Activated CD8-positive, alpha-beta memory T cell treated with anti-CD3 and anti-CD28 coated beads for 24 hours (primary cell): ENCODE measurements around the gene TTYH2.
A peak's percentile ranks its signal among the peaks of the same experiment; 100 is the strongest.

Experiments used
- DNase-seq: peaks from one replicate; pipeline ENCODE4 v3.0.0-alpha.2; 2020

TTYH2 gene

GRCh38 chr17:74196541-74197317, 16.6 kb upstream of the TTYH2 start:
- DNase-seq: no peak

DNA sequence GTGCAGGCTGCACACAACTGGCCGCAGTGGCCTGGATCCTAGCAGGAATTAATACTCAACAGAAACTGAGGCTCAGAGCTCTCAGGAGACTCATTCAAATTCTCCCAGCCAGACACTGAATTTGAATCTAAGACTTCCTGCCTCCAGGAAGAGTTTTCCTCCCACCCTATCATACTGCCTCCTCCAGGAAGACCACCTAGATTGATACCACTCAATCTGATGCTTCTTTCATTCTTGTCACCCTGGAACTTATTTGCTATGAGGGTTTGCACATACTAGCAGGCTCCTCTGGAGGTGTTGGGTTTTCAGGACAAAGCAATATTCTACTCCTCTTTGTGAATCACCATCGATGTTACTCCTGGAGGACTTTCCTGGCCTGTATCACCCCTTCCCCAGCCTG, 15.6 kb upstream of the TTYH2 start:
- DNase-seq: no peak

- no peak for DNase-seq
Observed at GRCh38 chr17:74198694-74199093, 14.7 kb upstream of the TTYH2 start.

GRCh38 chr17:74199306-74200092, 13.9 kb upstream of the TTYH2 start:
- peak; percentile 88 for DNase-seq

- no peak for DNase-seq
Observed at GRCh38 chr17:74200112-74200511, 13.3 kb upstream of the TTYH2 start.

GRCh38 chr17:74201250-74201649, 12.1 kb upstream of the TTYH2 start:
- DNase-seq: no peak

DNA sequence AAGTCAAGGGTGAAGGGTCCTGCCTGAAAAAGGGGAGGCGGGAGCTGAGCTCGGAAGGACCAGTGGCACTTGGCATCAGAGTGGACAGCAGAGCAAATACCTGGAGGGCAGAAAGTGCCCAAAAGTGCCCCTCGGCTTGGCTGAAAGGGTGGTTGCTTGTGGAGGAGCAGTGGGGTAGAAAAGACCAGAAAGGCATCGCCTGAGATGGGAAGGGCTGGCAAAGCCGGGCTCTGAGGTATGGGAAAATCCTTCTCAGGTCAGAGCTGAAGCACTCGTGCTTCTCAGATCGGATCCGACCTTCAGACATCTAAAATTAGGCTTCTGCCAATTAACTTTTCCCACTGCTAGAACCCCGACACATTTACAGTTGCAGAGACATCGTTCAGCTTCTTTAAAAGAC, 11.4 kb upstream of the TTYH2 start:
- DNase-seq: no peak

DNA sequence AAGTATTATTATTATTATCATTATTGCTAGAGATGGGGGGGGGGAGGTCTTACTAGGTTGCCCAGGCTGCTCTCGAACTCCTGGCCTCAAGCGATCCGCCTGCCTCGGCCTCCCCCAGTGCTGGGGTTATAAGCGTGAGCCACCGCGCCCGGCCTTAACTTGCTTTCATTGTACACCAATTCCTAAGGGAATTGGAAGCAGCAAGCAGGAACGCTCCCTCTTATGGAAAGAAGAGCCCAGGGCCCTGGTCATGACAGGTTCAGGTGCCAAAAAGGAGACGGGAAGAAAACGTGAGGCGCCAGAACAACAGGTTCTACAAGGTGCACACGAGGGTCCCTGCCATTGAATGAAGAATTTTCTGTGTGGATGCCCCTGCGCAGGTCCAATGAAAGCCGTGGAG, 10.4 kb upstream of the TTYH2 start:
- DNase-seq: no peak

- peak; percentile 99 for DNase-seq
Observed at GRCh38 chr17:74203439-74204240, 9.7 kb upstream of the TTYH2 start, which contains the start of gene RPL38. Gene RPL38, plus strand, starts transcription at chr17:74203678. Its CDS starts 278 bp downstream, at chr17:74203956.

GRCh38 chr17:74204474-74204873, 8.9 kb upstream of the TTYH2 start:
- no peak for DNase-seq

- DNase-seq: no peak
Observed at GRCh38 chr17:74205274-74205673, 8.1 kb upstream of the TTYH2 start.

- no peak for DNase-seq
Observed at GRCh38 chr17:74206332-74206818, 7.0 kb upstream of the TTYH2 start.

DNA sequence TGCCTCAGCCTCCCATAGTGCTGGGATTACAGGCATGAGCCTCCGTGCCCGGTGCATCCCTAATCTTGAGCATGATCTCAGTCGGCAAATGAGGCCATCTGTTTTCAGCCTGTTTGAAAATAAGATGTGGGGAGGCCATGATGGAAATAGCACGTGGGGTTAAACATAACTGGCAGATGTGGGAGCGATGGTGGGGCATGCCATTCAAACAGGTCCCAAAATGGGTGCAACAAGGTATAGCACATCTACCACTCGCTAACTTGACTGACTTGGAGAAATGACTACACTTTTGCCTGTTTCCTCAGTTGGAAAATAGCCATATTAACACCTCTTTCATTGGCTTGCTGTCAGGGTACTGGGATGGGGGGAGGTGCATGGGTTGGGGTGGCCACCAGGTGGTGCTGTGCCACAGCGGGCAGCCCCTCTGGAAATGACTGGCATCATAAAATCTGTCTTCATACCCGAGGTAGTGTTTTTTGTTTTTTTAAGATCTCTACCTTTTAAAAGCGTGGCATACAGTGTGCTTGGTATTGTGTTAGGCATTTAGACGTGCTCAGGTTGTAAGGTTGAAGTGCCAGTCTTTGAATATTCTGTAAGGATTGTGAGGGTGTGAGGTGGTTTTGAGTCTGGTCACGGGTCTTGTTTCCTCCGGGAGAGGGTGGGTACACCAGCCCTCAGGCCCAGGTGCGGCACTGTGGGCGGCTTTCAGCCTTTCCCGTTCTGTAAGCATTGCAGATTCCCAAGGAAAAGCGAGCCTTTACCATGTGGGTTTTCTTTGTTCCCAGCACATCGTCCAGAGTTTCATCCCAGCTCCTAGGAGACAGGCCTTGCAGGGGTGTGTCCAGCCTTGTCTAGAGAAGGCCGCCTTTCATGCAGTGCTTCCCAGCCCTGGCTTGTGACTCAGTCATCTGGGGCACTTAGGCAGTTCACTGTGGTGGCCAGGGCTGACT, 2.9 kb upstream of the TTYH2 start:
- DNase-seq: peak; percentile 88

GRCh38 chr17:74211141-74211911, 2.0 kb upstream of the TTYH2 start:
- DNase-seq: peak; percentile 79

- DNase-seq: peak; percentile 76
Observed at GRCh38 chr17:74211912-74212208, 1.5 kb upstream of the TTYH2 start.

DNA sequence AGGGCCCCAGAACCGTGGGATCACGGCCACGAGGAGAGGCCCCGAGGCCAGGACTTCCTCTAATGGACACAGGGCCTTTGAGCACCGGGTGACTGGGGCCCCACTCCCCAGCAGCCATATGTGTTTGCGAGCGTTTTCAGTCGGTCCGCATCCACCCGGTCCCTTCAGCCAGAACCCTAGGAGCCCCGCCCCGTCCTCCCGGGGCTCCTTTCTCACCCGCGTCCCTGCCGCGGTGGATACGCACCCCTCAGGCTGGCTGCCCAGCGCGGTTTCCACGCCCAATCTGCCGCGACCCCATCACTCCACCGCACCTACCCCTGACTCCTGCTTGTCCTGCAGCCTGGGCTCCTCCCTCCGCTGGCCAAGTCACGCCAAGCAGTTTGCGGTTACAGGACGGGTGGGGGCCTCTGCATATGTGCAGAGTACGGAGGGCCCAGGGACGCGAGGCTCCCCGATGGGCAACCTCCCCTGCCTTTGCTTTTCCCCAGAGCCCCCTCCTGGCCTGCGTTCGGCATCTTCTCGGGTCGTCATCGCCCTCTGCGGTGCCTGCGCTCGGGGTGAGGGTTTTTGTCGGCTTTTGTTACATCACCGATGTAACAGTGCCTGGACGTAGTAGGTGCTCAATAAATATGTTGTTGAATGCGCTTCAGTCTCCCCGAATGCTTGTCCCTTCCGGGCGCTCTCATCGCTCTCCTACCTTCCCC, 1.0 kb upstream of the TTYH2 start:
- peak; percentile 74 for DNase-seq

DNA sequence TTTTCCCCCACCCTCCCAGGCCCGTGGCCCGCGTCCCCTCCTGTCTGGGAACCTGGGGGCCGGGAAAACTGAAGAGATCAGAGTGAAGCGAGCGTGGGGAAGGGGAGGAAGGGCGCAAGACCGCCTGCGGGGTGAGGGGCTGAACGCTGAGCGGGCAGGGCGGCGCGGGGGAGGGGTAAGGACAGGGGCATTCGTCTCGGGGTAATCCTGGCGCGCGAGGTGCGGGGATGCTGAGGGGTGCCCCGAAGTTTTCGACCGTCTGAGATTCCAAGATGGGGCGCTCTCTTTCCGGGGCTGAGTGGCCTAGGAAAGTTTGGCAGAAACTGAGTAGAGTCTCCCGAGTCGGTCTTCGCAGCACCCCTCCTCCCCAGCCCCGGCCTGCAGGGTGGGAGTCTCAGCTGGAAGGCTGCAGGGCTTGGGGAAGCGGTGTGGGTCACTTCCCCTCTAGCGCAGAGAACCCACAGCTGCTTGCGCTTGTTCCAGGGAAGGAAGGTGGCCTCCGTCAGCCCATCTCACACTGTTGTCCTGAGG, 555 bp downstream of the TTYH2 start:
- peak; percentile 67 for DNase-seq

DNA sequence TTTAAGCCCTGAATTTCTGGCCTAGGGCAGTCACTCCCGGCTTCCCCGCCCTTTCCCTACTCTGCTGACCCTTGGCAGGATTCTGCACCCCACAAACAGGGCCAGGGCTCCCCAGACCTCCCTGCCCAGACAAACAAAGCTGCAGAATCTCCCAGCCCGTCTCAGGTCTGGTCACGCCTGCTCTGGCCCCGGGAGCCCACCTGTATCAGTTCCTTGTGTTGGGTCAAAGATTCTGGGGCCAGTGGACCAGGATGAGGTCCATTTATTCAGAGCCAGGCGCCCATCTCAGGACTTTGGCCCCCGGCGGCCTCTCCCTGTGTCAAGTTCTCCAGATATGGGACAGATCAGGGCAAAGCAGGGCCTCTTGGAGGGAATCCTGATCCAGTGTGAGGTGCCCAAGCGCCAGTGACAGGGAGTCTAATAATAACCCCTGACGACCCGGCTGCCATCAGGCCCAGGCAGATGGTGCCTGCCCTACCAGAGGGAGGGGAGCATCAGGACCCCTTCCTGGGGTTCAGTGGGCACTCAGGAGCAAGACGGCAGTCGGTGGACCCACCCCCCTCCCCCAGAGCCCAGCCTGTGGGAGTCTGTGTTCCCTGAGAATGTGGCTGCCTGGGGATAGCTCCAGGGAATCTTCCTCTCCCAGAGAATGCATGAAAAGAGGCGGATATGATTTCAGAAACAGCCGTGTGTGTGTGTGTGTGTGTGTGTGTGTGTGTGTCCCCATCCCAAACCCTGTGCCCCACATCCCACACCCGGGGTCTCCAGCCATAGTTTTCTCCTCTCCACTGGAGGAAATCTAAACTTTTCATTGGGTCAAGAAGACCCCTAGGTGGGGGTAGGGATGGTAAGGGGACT, 1.3 kb downstream of the TTYH2 start:
- no peak for DNase-seq

DNA sequence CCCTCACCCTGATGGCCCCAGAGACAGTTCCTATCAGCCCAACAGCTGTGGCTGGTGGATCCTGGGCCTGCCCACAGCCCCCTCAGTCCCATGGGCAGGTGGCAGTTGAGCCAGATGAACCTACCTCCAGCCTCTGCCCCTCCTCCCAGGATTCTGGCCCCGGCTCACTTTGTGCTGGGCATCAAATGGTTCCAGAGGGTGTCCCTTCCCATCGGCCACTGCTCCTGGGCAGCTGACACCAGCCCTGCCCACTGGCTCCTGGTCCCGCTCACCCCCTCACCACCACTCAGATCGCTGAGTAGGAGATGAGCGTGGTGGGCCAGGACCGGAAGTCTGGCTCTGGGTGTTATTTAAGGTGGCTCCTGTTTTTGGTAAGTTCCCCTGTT, 2.0 kb downstream of the TTYH2 start:
- no peak for DNase-seq

GRCh38 chr17:74216505-74216904, 3.1 kb downstream of the TTYH2 start:
- DNase-seq: no peak
